GM18499 (cell line): Measurements from ENCODE around the gene LRRC17.
A peak's percentile ranks its signal among the peaks of the same experiment; 100 is the strongest.

Experiments
- ATAC-seq: cut with Tn5 transposase; IDR thresholded peaks from one replicate; pipeline ENCODE4 v1.9.1; 2021; ENCODE audit warnings: moderate number of reproducible peaks; ENCODE audit not compliant: insufficient read depth, unreplicated experiment

LRRC17 gene, protein sequence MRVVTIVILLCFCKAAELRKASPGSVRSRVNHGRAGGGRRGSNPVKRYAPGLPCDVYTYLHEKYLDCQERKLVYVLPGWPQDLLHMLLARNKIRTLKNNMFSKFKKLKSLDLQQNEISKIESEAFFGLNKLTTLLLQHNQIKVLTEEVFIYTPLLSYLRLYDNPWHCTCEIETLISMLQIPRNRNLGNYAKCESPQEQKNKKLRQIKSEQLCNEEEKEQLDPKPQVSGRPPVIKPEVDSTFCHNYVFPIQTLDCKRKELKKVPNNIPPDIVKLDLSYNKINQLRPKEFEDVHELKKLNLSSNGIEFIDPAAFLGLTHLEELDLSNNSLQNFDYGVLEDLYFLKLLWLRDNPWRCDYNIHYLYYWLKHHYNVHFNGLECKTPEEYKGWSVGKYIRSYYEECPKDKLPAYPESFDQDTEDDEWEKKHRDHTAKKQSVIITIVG

DNA sequence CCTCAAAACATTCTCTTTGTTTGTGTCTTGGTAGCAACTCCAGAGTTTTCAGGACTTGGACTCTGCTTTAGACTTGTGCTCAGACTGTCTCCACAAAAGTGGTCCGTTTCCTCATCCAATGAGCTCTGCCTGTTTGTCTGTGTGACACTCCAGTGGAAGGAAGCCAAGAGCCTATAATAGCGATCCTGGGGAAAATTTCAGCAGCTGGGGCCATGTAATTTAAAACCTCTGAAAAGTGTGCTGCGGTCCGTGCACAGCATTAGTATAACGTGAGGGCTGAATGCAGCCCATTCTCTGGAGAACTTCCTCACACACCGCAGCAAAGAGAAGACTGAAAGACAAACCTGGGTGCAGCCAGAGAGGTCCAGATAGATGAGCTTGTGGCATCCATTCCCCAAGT lies at the start of gene LRRC17:
Gene LRRC17 (plus strand): TSS at position 259 of the 400 bp plus-strand sequence. CDS start 20,914 bp downstream, outside the sequence.
- ATAC-seq, result no peak

- no peak for ATAC-seq
Measured at GRCh38 chr7:102864958-102865357, 47.8 kb upstream of the LRRC17 start.

GRCh38 chr7:102866535-102867215 lies 46.1 kb upstream of the LRRC17 start:
- ATAC-seq, result no peak

- ATAC-seq, result no peak
Measured at GRCh38 chr7:102869195-102869594, 43.6 kb upstream of the LRRC17 start.

GRCh38 chr7:102872460-102872859 lies 40.3 kb upstream of the LRRC17 start:
- no peak for ATAC-seq

DNA sequence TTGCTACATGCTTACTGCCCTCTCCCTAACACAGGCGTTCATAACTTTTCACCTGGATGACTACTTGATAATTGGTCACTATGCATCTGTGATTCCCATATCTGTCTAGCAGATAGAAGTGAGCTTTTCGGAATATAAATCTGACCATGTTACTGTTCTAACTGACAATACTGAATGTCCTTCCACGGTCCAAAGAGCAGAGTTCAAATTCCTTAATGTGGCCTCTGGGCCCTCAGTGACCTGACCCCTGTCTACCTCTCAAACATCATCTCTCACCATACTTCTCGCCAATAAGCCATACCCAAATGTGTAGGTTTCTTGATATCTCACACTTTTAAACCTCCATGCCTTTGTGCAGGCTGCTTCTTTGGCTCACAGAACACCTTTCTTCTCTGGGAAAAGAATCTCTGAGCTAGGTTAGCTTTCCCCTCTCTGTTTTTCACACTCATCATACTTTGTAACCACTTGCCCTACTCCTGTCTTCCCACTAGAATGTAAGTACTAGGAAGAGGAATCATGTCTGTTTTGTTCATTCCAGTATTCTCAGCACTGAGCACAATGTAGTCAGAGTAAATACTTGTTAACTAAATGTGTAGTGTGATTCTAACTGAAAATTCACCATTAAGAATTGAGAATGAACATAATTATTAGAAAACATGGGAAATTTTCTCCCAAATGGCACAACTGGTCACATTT lies 39.2 kb upstream of the LRRC17 start:
- peak; percentile 14 for ATAC-seq

DNA sequence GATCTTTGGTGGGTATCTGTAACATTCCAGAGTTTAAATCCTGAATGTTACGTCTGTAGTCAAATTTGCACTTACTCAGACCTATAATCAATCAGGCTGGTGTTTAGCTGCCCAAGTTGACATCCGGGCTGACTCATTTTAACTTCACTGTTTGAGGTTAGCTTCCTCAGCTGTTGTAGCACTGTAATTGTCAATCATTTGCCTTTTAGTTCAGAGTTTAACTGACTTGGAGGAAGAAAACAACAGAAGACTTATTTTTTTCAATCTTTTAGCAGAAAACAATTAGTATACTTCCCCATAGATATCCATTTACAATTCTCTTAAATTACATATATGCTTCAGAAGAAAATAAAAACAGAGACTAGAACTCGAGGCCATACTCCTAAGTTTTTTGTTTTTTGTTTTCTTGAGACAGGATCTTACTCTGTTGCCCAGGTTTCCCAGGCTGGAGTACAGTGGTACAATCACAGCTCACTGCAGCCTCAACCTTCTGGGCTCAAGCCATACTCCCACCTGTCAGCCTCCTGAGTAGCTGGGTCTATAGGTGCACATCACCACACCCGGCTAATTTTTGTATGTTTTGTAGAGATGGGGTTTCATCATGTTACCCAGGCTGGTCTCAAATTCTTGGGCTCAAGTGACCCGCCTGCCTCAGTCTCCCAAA lies 38.5 kb upstream of the LRRC17 start:
- peak; percentile 93 for ATAC-seq

DNA sequence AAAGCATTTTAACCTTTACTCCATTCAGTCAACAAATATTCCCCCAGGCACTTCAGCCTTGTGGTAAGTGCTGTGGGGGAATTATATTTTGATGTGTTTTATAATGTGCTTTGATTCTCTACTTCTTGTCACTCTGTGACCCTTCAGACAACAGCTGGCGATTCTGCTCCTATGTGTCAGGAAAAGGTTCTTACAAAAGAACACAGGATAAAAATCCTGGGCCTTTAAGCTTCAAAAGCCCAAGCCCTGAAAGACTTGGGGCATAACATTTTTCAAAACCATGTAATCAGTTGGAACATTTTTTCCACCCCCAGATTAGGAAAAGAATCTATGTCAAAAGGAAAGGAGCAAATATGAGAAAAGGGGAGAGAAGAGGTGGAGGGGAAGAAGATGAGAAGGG lies 37.8 kb upstream of the LRRC17 start:
- ATAC-seq, result no peak

DNA sequence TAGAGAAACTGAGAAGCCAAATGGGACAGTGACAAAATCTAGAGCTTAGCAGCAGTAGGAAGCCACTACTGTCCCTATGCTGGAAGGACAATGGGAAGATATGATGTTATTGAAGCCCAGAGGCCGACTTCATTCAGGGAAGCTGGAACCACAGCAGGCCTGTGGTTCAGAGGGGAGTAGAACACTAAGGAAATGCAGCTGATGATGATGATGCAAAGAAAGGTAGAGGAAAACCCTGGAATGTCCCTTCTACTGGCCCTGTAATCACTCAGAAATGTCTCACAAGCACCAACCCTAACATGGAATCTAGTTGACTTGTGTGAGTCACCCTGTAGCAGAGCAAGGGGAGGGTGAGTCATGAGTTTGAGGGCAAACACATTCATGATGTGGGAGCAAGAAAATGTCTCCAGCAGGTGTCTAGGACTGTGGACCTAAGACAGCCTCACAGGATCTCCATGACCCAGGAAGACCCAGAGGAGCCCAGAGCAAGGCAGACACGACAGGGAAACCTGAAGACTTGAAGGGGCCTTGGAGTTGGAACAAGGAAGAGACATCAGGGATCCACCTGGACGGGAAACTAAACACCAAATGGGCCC lies 37.0 kb upstream of the LRRC17 start:
- no peak for ATAC-seq

GRCh38 chr7:102883098-102883860 lies 29.5 kb upstream of the LRRC17 start:
- no peak for ATAC-seq

- no peak for ATAC-seq
Measured at GRCh38 chr7:102888561-102889233, 24.1 kb upstream of the LRRC17 start.

DNA sequence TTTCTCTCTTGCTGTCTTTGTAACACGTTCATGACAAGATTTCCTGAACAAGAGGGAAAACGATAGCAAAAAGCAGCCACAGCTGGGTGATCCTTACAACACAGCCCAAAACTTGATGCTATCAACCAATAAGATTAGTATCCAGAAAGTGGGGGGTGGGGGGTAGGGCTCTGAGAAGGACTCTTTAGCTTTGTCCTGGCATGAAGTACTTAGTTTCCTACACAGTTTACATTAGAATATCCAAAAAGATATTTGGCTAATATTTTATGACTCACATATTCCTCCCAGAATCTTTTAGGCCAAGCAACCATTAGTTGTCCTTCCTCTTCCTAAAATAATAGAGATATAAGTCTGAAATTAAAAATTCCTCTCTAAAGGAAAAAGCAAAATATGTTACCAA lies 22.9 kb upstream of the LRRC17 start:
- no peak for ATAC-seq

DNA sequence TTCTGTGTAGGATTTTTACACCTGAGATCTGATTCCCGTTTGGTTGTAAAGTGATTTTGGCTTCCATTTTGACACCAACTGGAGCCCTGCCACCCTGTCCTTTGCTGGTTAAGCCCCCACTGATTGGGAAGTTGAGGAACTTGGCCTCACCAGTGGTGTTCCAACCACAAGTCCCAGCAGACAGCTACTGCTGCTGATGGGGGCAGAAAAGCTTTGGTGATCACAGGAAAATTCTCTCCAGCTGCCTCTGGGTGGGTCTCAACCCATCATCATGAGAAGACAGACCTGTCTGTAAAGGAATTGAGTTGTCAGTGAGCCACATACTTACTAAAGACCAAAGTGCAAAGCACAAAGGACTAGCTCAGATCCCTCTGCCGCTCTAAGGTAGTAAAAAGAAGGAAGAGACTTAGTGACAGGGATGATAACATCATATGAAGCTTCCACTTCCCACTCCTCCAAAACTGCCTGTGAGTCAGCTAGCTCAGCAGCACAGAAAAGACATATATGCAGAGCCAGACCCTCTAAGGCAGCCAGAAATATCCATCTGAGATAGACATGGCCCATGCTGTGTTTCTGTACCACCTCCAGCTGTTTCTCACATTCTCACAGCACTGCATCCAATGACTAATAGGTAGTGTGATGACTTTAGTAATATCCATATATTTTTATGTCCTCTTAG lies 22.4 kb upstream of the LRRC17 start:
- no peak for ATAC-seq

- ATAC-seq, result no peak
Measured at GRCh38 chr7:102890971-102891692, 21.7 kb upstream of the LRRC17 start.

GRCh38 chr7:102891693-102892261 lies 21.0 kb upstream of the LRRC17 start:
- ATAC-seq, result no peak

GRCh38 chr7:102892631-102893278 lies 20.0 kb upstream of the LRRC17 start:
- ATAC-seq, result no peak

- ATAC-seq, result no peak
Measured at GRCh38 chr7:102895602-102896001, 17.2 kb upstream of the LRRC17 start.
